Measurements from ENCODE around the gene AKAP6.

Gene AKAP6

GRCh38 chr14:32733015-32733414 lies 403.9 kb downstream of the AKAP6 start:
- no peaks in the 10 kb centered on the region for H3K36me3 ChIP-seq (ENCODE audit: control insufficient read depth, low read depth, low read length)
- H3K9me3 ChIP-seq (ENCODE audit: control insufficient read depth, low read depth, low read length), result no peaks in the 10 kb centered on the region
- H3K9ac ChIP-seq (ENCODE audit: low read length), result no peak overlapping the region
- H3K27ac ChIP-seq (ENCODE audit: low read length), result no peak overlapping the region
- no peaks in the 10 kb centered on the region for H3K4me1 ChIP-seq (ENCODE audit: control insufficient read depth, low read depth, low read length)
- no peak overlapping the region for H3K4me3 ChIP-seq (ENCODE audit: low read length)
- no peaks in the 10 kb centered on the region for H3K27me3 ChIP-seq (ENCODE audit: control insufficient read depth, insufficient read depth, low read length)

GRCh38 chr14:32734261-32734660 lies 405.2 kb downstream of the AKAP6 start:
- H3K4me3 ChIP-seq (ENCODE audit: low read length), result no peak overlapping the region
- no peak overlapping the region for H3K27ac ChIP-seq (ENCODE audit: low read length)
- no peaks in the 10 kb centered on the region for H3K36me3 ChIP-seq (ENCODE audit: control insufficient read depth, low read depth, low read length)
- H3K27me3 ChIP-seq (ENCODE audit: control insufficient read depth, insufficient read depth, low read length), result no peaks in the 10 kb centered on the region
- H3K9ac ChIP-seq (ENCODE audit: low read length), result no peak overlapping the region
- H3K4me1 ChIP-seq (ENCODE audit: control insufficient read depth, low read depth, low read length), result no peaks in the 10 kb centered on the region
- no peaks in the 10 kb centered on the region for H3K9me3 ChIP-seq (ENCODE audit: control insufficient read depth, low read depth, low read length)

- Histone ChIP-seq H3K4me3 (ENCODE audit: low read length) (no peak overlapping the region), H3K9ac (ENCODE audit: low read length) (no peak overlapping the region), H3K9me3 (ENCODE audit: control insufficient read depth, low read depth, low read length) (no peaks in the 10 kb centered on the region), H3K36me3 (ENCODE audit: control insufficient read depth, low read depth, low read length) (no peaks in the 10 kb centered on the region), H3K4me1 (ENCODE audit: control insufficient read depth, low read depth, low read length) (no peaks in the 10 kb centered on the region), H3K27me3 (ENCODE audit: control insufficient read depth, insufficient read depth, low read length) (no peaks in the 10 kb centered on the region), H3K27ac (ENCODE audit: low read length) (no peak overlapping the region)
Measured at GRCh38 chr14:32737621-32738020, 408.5 kb downstream of the AKAP6 start.

- no peak overlapping the region for H3K4me3 ChIP-seq (ENCODE audit: low read length)
- no peaks in the 10 kb centered on the region for H3K27me3 ChIP-seq (ENCODE audit: control insufficient read depth, insufficient read depth, low read length)
- H3K9ac ChIP-seq (ENCODE audit: low read length), result no peak overlapping the region
- no peaks in the 10 kb centered on the region for H3K4me1 ChIP-seq (ENCODE audit: control insufficient read depth, low read depth, low read length)
- H3K36me3 ChIP-seq (ENCODE audit: control insufficient read depth, low read depth, low read length), result no peaks in the 10 kb centered on the region
- H3K9me3 ChIP-seq (ENCODE audit: control insufficient read depth, low read depth, low read length), result no peaks in the 10 kb centered on the region
- no peak overlapping the region for H3K27ac ChIP-seq (ENCODE audit: low read length)
Measured at GRCh38 chr14:32738206-32738871, 409.2 kb downstream of the AKAP6 start.

GRCh38 chr14:32744811-32745445 lies 415.8 kb downstream of the AKAP6 start:
- Histone ChIP-seq H3K9me3 (ENCODE audit: control insufficient read depth, low read depth, low read length) (no peaks in the 10 kb centered on the region), H3K9ac (ENCODE audit: low read length) (no peak overlapping the region), H3K27ac (ENCODE audit: low read length) (no peak overlapping the region), H3K36me3 (ENCODE audit: control insufficient read depth, low read depth, low read length) (no peaks in the 10 kb centered on the region), H3K4me3 (ENCODE audit: low read length) (no peak overlapping the region), H3K4me1 (ENCODE audit: control insufficient read depth, low read depth, low read length) (no peaks in the 10 kb centered on the region), H3K27me3 (ENCODE audit: control insufficient read depth, insufficient read depth, low read length) (no peaks in the 10 kb centered on the region)

GRCh38 chr14:32754209-32754608 lies 425.1 kb downstream of the AKAP6 start:
- Histone ChIP-seq H3K27me3 (ENCODE audit: control insufficient read depth, insufficient read depth, low read length) (no peaks in the 10 kb centered on the region), H3K4me3 (ENCODE audit: low read length) (no peak overlapping the region), H3K36me3 (ENCODE audit: control insufficient read depth, low read depth, low read length) (no peaks in the 10 kb centered on the region), H3K4me1 (ENCODE audit: control insufficient read depth, low read depth, low read length) (no peaks in the 10 kb centered on the region), H3K9ac (ENCODE audit: low read length) (no peak overlapping the region), H3K27ac (ENCODE audit: low read length) (no peak overlapping the region), H3K9me3 (ENCODE audit: control insufficient read depth, low read depth, low read length) (no peaks in the 10 kb centered on the region)

GRCh38 chr14:32756173-32756572 lies 427.1 kb downstream of the AKAP6 start:
- no peaks in the 10 kb centered on the region for H3K36me3 ChIP-seq (ENCODE audit: control insufficient read depth, low read depth, low read length)

GRCh38 chr14:32756775-32757174 lies 427.7 kb downstream of the AKAP6 start:
- Histone ChIP-seq H3K9ac (ENCODE audit: low read length) (no peak overlapping the region), H3K27ac (ENCODE audit: low read length) (no peak overlapping the region), H3K9me3 (ENCODE audit: control insufficient read depth, low read depth, low read length) (no peaks in the 10 kb centered on the region), H3K4me3 (ENCODE audit: low read length) (no peak overlapping the region), H3K36me3 (ENCODE audit: control insufficient read depth, low read depth, low read length) (no peaks in the 10 kb centered on the region), H3K4me1 (ENCODE audit: control insufficient read depth, low read depth, low read length) (no peaks in the 10 kb centered on the region), H3K27me3 (ENCODE audit: control insufficient read depth, insufficient read depth, low read length) (no peaks in the 10 kb centered on the region)

More at GRCh38 chr14:32756173-32756572, 427.1 kb downstream of the AKAP6 start:
- Histone ChIP-seq H3K4me1 (ENCODE audit: control insufficient read depth, low read depth, low read length) (no peaks in the 10 kb centered on the region), H3K27ac (ENCODE audit: low read length) (no peak overlapping the region), H3K9me3 (ENCODE audit: control insufficient read depth, low read depth, low read length) (no peaks in the 10 kb centered on the region), H3K27me3 (ENCODE audit: control insufficient read depth, insufficient read depth, low read length) (no peaks in the 10 kb centered on the region), H3K9ac (ENCODE audit: low read length) (no peak overlapping the region), H3K4me3 (ENCODE audit: low read length) (no peak overlapping the region)

GRCh38 chr14:32757568-32757967 lies 428.5 kb downstream of the AKAP6 start:
- no peaks in the 10 kb centered on the region for H3K4me1 ChIP-seq (ENCODE audit: control insufficient read depth, low read depth, low read length)
- no peak overlapping the region for H3K4me3 ChIP-seq (ENCODE audit: low read length)
- no peak overlapping the region for H3K9ac ChIP-seq (ENCODE audit: low read length)
- no peaks in the 10 kb centered on the region for H3K27me3 ChIP-seq (ENCODE audit: control insufficient read depth, insufficient read depth, low read length)
- no peaks in the 10 kb centered on the region for H3K9me3 ChIP-seq (ENCODE audit: control insufficient read depth, low read depth, low read length)
- H3K27ac ChIP-seq (ENCODE audit: low read length), result no peak overlapping the region
- H3K36me3 ChIP-seq (ENCODE audit: control insufficient read depth, low read depth, low read length), result no peaks in the 10 kb centered on the region

- Histone ChIP-seq H3K27me3 (ENCODE audit: control insufficient read depth, insufficient read depth, low read length) (no peaks in the 10 kb centered on the region), H3K27ac (ENCODE audit: low read length) (no peak overlapping the region), H3K4me3 (ENCODE audit: low read length) (no peak overlapping the region), H3K36me3 (ENCODE audit: control insufficient read depth, low read depth, low read length) (no peaks in the 10 kb centered on the region), H3K9ac (ENCODE audit: low read length) (no peak overlapping the region), H3K9me3 (ENCODE audit: control insufficient read depth, low read depth, low read length) (no peaks in the 10 kb centered on the region), H3K4me1 (ENCODE audit: control insufficient read depth, low read depth, low read length) (no peaks in the 10 kb centered on the region)
Measured at GRCh38 chr14:32761381-32761968, 432.4 kb downstream of the AKAP6 start.

GRCh38 chr14:32762886-32763285 lies 433.8 kb downstream of the AKAP6 start:
- H3K4me1 ChIP-seq (ENCODE audit: control insufficient read depth, low read depth, low read length), result no peaks in the 10 kb centered on the region
- no peaks in the 10 kb centered on the region for H3K27me3 ChIP-seq (ENCODE audit: control insufficient read depth, insufficient read depth, low read length)
- no peaks in the 10 kb centered on the region for H3K36me3 ChIP-seq (ENCODE audit: control insufficient read depth, low read depth, low read length)
- H3K4me3 ChIP-seq (ENCODE audit: low read length), result no peak overlapping the region
- no peak overlapping the region for H3K27ac ChIP-seq (ENCODE audit: low read length)
- H3K9me3 ChIP-seq (ENCODE audit: control insufficient read depth, low read depth, low read length), result no peaks in the 10 kb centered on the region
- no peak overlapping the region for H3K9ac ChIP-seq (ENCODE audit: low read length)

- Histone ChIP-seq H3K4me1 (ENCODE audit: control insufficient read depth, low read depth, low read length) (no peaks in the 10 kb centered on the region), H3K9ac (ENCODE audit: low read length) (no peak overlapping the region), H3K4me3 (ENCODE audit: low read length) (no peak overlapping the region), H3K27ac (ENCODE audit: low read length) (no peak overlapping the region), H3K36me3 (ENCODE audit: control insufficient read depth, low read depth, low read length) (no peaks in the 10 kb centered on the region), H3K9me3 (ENCODE audit: control insufficient read depth, low read depth, low read length) (no peaks in the 10 kb centered on the region), H3K27me3 (ENCODE audit: control insufficient read depth, insufficient read depth, low read length) (no peaks in the 10 kb centered on the region)
Measured at GRCh38 chr14:32763673-32764072, 434.6 kb downstream of the AKAP6 start.

Measured in iPS-18a (cell line).